Tongue (tissue), 2 donors: ENCODE data around the gene BLTP1. TPM values are rescaled to one million over a fixed set of nuclear protein-coding genes. Genes with fewer than 3 reads are reported as not detected.

Experiments
- DNase-seq: peaks from one replicate; pipeline ENCODE4 v3.0.0-alpha.2; 2015
- total RNA-seq: library from RNA; depleted of rRNA; stranded (reverse); fragments of >200 nt; gene quantifications from one replicate; pipeline ENCODE4 v1.2.3, GENCODE V29; 2014

The BLTP1 gene
- total RNA-seq, 1 donor from 2014 or later, result 137 TPM

GRCh38 chr4:122170775-122171174, 18.6 kb downstream of the BLTP1 start:
- no peak for DNase-seq

GRCh38 chr4:122171323-122171722, 19.2 kb downstream of the BLTP1 start:
- no peak for DNase-seq

GRCh38 chr4:122172266-122172665, 20.1 kb downstream of the BLTP1 start:
- DNase-seq, result no peak

- no peak for DNase-seq
Observed at GRCh38 chr4:122178961-122179360, 26.8 kb downstream of the BLTP1 start.

- DNase-seq, result no peak
Observed at GRCh38 chr4:122195718-122196117, 43.6 kb downstream of the BLTP1 start.

Other genes starting within 250 kb of the BLTP1 start
- 0.82 TPM for gene TRPC3, start 200.3 kb upstream of the BLTP1 start, total RNA-seq
- gene ADAD1, start 226.7 kb downstream of the BLTP1 start, total RNA-seq, result not detected